Smooth muscle cell (in vitro differentiated cells): ENCODE results near the gene ARHGAP4. TPM values are rescaled to one million over a fixed set of nuclear protein-coding genes. Genes with fewer than 3 reads are reported as not detected.

ENCODE experiments used
- DNase-seq: peaks from one replicate; lab custom pipeline; 2025; ENCODE audit not compliant: unreplicated experiment; lab: John Stamatoyannopoulos, UW
- H2AFZ ChIP-seq: fragments of 200-600 bp; sonication (generic); 2 replicates; pipeline ENCODE4 v1.6.0; 2016; ENCODE audit warnings: antibody characterized with exemption, low read depth, mild to moderate bottlenecking
- H3F3A ChIP-seq: fragments of 200-600 bp; sonication (generic); 2 replicates; pipeline ENCODE4 v1.6.0; 2017; ENCODE audit warnings: antibody characterized with exemption, low read depth
- H3K27ac ChIP-seq: fragments of 200-600 bp; sonication (generic); 2 replicates; pipeline ENCODE4 v1.5.1; 2016; ENCODE audit warnings: low read depth, mild to moderate bottlenecking
- H3K27me3 ChIP-seq: fragments of 200-600 bp; sonication (generic); 2 replicates; pipeline ENCODE4 v1.6.1; 2016; ENCODE audit warnings: low read depth, mild to moderate bottlenecking
- H3K36me3 ChIP-seq: fragments of 200-600 bp; sonication (generic); 2 replicates; pipeline ENCODE4 v1.5.1; 2016; ENCODE audit warnings: low read depth
- H3K4me1 ChIP-seq: fragments of 200-600 bp; sonication (generic); 2 replicates; pipeline ENCODE4 v1.5.1; 2016; ENCODE audit warnings: low read depth
- H3K4me2 ChIP-seq: fragments of 200-600 bp; sonication (generic); 2 replicates; pipeline ENCODE4 v1.6.0; 2016; ENCODE audit warnings: mild to moderate bottlenecking
- H3K4me3 ChIP-seq: fragments of 200-600 bp; sonication (generic); 2 replicates; pipeline ENCODE4 v1.5.1; 2016; ENCODE audit warnings: mild to moderate bottlenecking
- H3K79me2 ChIP-seq: fragments of 200-600 bp; sonication (generic); 2 replicates; pipeline ENCODE4 v1.6.0; 2016; ENCODE audit warnings: low read depth, mild to moderate bottlenecking
- H3K9ac ChIP-seq: fragments of 200-600 bp; sonication (generic); 2 replicates; pipeline ENCODE4 v1.6.0; 2016; ENCODE audit warnings: low read depth
- H3K9me3 ChIP-seq: fragments of 200-600 bp; sonication (generic); replicated peaks from 2 replicates; pipeline ENCODE4 v1.5.1; 2016; ENCODE audit warnings: low read depth
- H4K20me1 ChIP-seq: fragments of 200-600 bp; sonication (generic); 2 replicates; pipeline ENCODE4 v1.6.0; 2016; ENCODE audit warnings: low read depth
- CTCF ChIP-seq: fragments of 200-600 bp; sonication (generic); IDR thresholded peaks from 2 replicates; pipeline ENCODE4 v1.5.1; 2017; ENCODE audit warnings: borderline replicate concordance, mild to moderate bottlenecking, antibody characterized with exemption; ENCODE audit not compliant: insufficient read depth, poor library complexity, severe bottlenecking
- WGBS: methylation state at CpG from one replicate; pipeline ENCODE4 v1.1.7; 2016; ENCODE audit warnings: low lambda C conversion rate; 5-methylcytosine and 5-hydroxymethylcytosine counted together
- polyA plus RNA-seq: library from polyadenylated mRNA; unstranded; fragments of >200 nt; fragmentation: Nextera tagmentation; extraction: Ambion mirVana; gene quantifications from 2 replicates; pipeline ENCODE4 v1.2.1, GENCODE V29; 2016
- total RNA-seq: library from RNA; depleted of rRNA; stranded (reverse); fragments of >200 nt; gene quantifications from 2 replicates; pipeline ENCODE4 v1.2.3, GENCODE V29; 2014

ARHGAP4 gene
- total and polyA plus RNA-seq, 2 experiments from 2014 or later = 7.6 to 11.5 TPM

GRCh38 chrX:153973127-153974002 lies 47.3 kb upstream of the ARHGAP4 start:
- TF ChIP-seq CTCF = no peak
- H3K27ac ChIP-seq = peak overlapping the region; percentile 99
- no peaks in the 10 kb centered on the region for H3F3A ChIP-seq
- H3K79me2 ChIP-seq = peaks cover 14% of the 10 kb centered on the region
- H3K27me3 ChIP-seq = no peaks in the 10 kb centered on the region
- no peaks in the 10 kb centered on the region for H3K4me1 ChIP-seq
- H3K36me3 ChIP-seq = no peaks in the 10 kb centered on the region
- peak overlapping the region; percentile 87 for H3K4me2 ChIP-seq
- peak overlapping the region; percentile 72 for H3K4me3 ChIP-seq
- no peak for DNase-seq
- no peak overlapping the region for H2AFZ ChIP-seq
- no peaks in the 10 kb centered on the region for H3K9me3 ChIP-seq
- H4K20me1 ChIP-seq = peaks cover 22% of the 10 kb centered on the region
- H3K9ac ChIP-seq = peak overlapping the region; percentile 60
- WGBS = 67% methylated on average over 20 of the region's 20 CpGs

- Histone ChIP-seq H3K27me3 (no peaks in the 10 kb centered on the region), H3K4me2 (peak within 1 kb of the TSS; percentile 87), H2AFZ (no peak within 1 kb of the TSS), H4K20me1 (peaks cover 30% of the 10 kb centered on the region), H3K79me2 (peaks cover 22% of the 10 kb centered on the region), H3K36me3 (no peaks in the 10 kb centered on the region), H3K9ac (peak within 1 kb of the TSS; percentile 99), H3K4me1 (no peaks in the 10 kb centered on the region), H3K27ac (peak within 1 kb of the TSS; percentile 99), H3K4me3 (peak within 1 kb of the TSS; percentile 72), H3F3A (no peaks in the 10 kb centered on the region), H3K9me3 (no peaks in the 10 kb centered on the region)
- 61% methylated on average over 74 of the region's 103 CpGs for WGBS
- no peak for TF ChIP-seq CTCF
- peak; percentile 48 for DNase-seq
Measured at GRCh38 chrX:153972368-153973126, 46.5 kb upstream of the ARHGAP4 start, which contains the start of gene TMEM187. Gene TMEM187, plus strand, starts transcription at chrX:153972754. Its CDS starts 9,309 bp downstream, at chrX:153982063.

- Histone ChIP-seq H3K36me3 (no peaks in the 10 kb centered on the region), H3K79me2 (peaks cover 31% of the 10 kb centered on the region), H3K4me2 (peak within 1 kb of the TSS; percentile 87), H3K4me1 (no peaks in the 10 kb centered on the region), H3K9ac (peak within 1 kb of the TSS; percentile 99), H4K20me1 (peaks cover 39% of the 10 kb centered on the region), H3K27me3 (no peaks in the 10 kb centered on the region), H3K27ac (peak within 1 kb of the TSS; percentile 99), H3F3A (no peaks in the 10 kb centered on the region), H3K9me3 (no peaks in the 10 kb centered on the region), H2AFZ (no peak within 1 kb of the TSS), H3K4me3 (peak within 1 kb of the TSS; percentile 72)
- WGBS = 49% methylated on average over 80 of the region's 96 CpGs
- TF ChIP-seq CTCF = no peak
- DNase-seq = peak; percentile 74
Measured at GRCh38 chrX:153971450-153972367, 45.6 kb upstream of the ARHGAP4 start, which contains the start of gene HCFC1. Gene HCFC1, minus strand, starts transcription at chrX:153971818. Its CDS starts 978 bp downstream, at chrX:153970840.
